WTC11 (cell line): ENCODE results near the gene CCBE1. TPM values are rescaled to one million over a fixed set of nuclear protein-coding genes. Genes with fewer than 3 reads are reported as not detected.

ENCODE experiments used
- ATAC-seq: fragments of 200-7000 bp; cut with Tn5 transposase; 2 replicates; pipeline ENCODE4 v1.10.0; 2021; ENCODE audit warnings: mild to moderate bottlenecking, moderate library complexity
- CTCF ChIA-PET: fragments of 300-600 bp; sonication (Branson Sonifier 250); formaldehyde crosslinking; loops from one replicate; lab custom pipeline; 2021; ENCODE audit warnings: antibody characterized with exemption; lab: Charles Lee
- POLR2A ChIA-PET: fragments of 350-600 bp; sonication (Branson Sonifier 250); formaldehyde crosslinking; loops from one replicate; lab custom pipeline; 2021; ENCODE audit warnings: antibody characterized with exemption; lab: Charles Lee
- DNase-seq: peaks from one replicate; pipeline ENCODE4 v3.0.0; 2021; ENCODE audit warnings: low spot score
- H3K27ac Mint-ChIP-seq: 2 replicates; pipeline ENCODE4 v1.8.0; 2021; ENCODE audit warnings: mixed read lengths
- H3K27me3 Mint-ChIP-seq: 2 replicates; pipeline ENCODE4 v1.8.0; 2021; ENCODE audit warnings: low read depth, mild to moderate bottlenecking, moderate library complexity, mixed read lengths
- H3K36me3 Mint-ChIP-seq: 2 replicates; pipeline ENCODE4 v1.8.0; 2021; ENCODE audit warnings: mixed read lengths
- H3K4me1 Mint-ChIP-seq: 2 replicates; pipeline ENCODE4 v1.8.0; 2022; ENCODE audit warnings: mixed read lengths
- H3K4me3 Mint-ChIP-seq: 2 replicates; pipeline ENCODE4 v1.8.0; 2021; ENCODE audit warnings: mild to moderate bottlenecking, moderate library complexity, mixed read lengths
- H3K9me3 Mint-ChIP-seq: 2 replicates; pipeline ENCODE4 v1.8.0; 2021; ENCODE audit warnings: mixed read lengths
- AR ChIP-seq: fragments of 250-450 bp; sonication (Bioruptor Pico); IDR thresholded peaks from 2 replicates; pipeline ENCODE4 v1.9.0; 2021; ENCODE audit warnings: mild to moderate bottlenecking
- ATF2 ChIP-seq: sonication (generic); formaldehyde crosslinking; IDR thresholded peaks from 2 replicates; pipeline ENCODE4 v1.8.1; 2022; ENCODE audit warnings: low read depth, missing genetic modification reagents, borderline replicate concordance
- ATF6 ChIP-seq: sonication (generic); formaldehyde crosslinking; IDR thresholded peaks from 2 replicates; pipeline ENCODE4 v1.8.1; 2023; ENCODE audit warnings: mild to moderate bottlenecking, missing genetic modification reagents
- CBFB ChIP-seq: sonication (generic); formaldehyde crosslinking; IDR thresholded peaks from 2 replicates; pipeline ENCODE4 v1.8.1; 2022; ENCODE audit warnings: mild to moderate bottlenecking, low read depth, missing genetic modification reagents
- CREB1 ChIP-seq: sonication (generic); formaldehyde crosslinking; IDR thresholded peaks from 2 replicates; pipeline ENCODE4 v1.8.0; 2023; ENCODE audit warnings: mild to moderate bottlenecking, missing genetic modification reagents
- EMX1 ChIP-seq: fragments of 250-450 bp; sonication (Bioruptor Pico); IDR thresholded peaks from 2 replicates; pipeline ENCODE4 v1.8.0; 2021; ENCODE audit warnings: mild to moderate bottlenecking
- GRHL2 ChIP-seq: fragments of 250-450 bp; sonication (Bioruptor Pico); IDR thresholded peaks from 2 replicates; pipeline ENCODE4 v1.8.0; 2022; ENCODE audit warnings: mild to moderate bottlenecking, moderate library complexity; ENCODE audit not compliant: insufficient replicate concordance, severe bottlenecking
- GTF2I ChIP-seq: fragments of 250-450 bp; sonication (Bioruptor Pico); conservative IDR thresholded peaks from 2 replicates; pipeline ENCODE4 v1.4.0; 2021; ENCODE audit warnings: mild to moderate bottlenecking
- MYBL2 ChIP-seq: sonication (generic); formaldehyde crosslinking; IDR thresholded peaks from 2 replicates; pipeline ENCODE4 v1.8.1; 2023; ENCODE audit warnings: mild to moderate bottlenecking, moderate library complexity, missing genetic modification reagents
- NFATC4 ChIP-seq: fragments of 250-450 bp; sonication (Bioruptor Pico); IDR thresholded peaks from 2 replicates; pipeline ENCODE4 v1.9.0; 2021; ENCODE audit warnings: mild to moderate bottlenecking
- NR1H2 ChIP-seq: sonication (generic); formaldehyde crosslinking; IDR thresholded peaks from 2 replicates; pipeline ENCODE4 v1.9.0; 2021; ENCODE audit warnings: mild to moderate bottlenecking, moderate library complexity, missing genetic modification reagents
- PRDM15 ChIP-seq: sonication (generic); formaldehyde crosslinking; IDR thresholded peaks from 2 replicates; pipeline ENCODE4 v1.8.0; 2022; ENCODE audit warnings: missing genetic modification reagents
- RELA ChIP-seq: sonication (generic); formaldehyde crosslinking; IDR thresholded peaks from 2 replicates; pipeline ENCODE4 v1.8.1; 2022; ENCODE audit warnings: missing genetic modification reagents, mild to moderate bottlenecking, borderline replicate concordance
- STAT6 ChIP-seq: sonication (generic); formaldehyde crosslinking; conservative IDR thresholded peaks from 2 replicates; pipeline ENCODE4 v1.8.1; 2023; ENCODE audit warnings: mild to moderate bottlenecking, low read depth, missing genetic modification reagents, moderate library complexity
- TCF7 ChIP-seq: sonication (generic); formaldehyde crosslinking; IDR thresholded peaks from 2 replicates; pipeline ENCODE4 v1.8.0; 2022; ENCODE audit warnings: mild to moderate bottlenecking, low read depth, missing genetic modification reagents, moderate library complexity
- TEAD4 ChIP-seq: sonication (generic); formaldehyde crosslinking; IDR thresholded peaks from 2 replicates; pipeline ENCODE4 v1.8.0; 2022; ENCODE audit warnings: mild to moderate bottlenecking, missing genetic modification reagents
- USF1 ChIP-seq: sonication (generic); formaldehyde crosslinking; IDR thresholded peaks from 2 replicates; pipeline ENCODE4 v1.8.0; 2022; ENCODE audit warnings: mild to moderate bottlenecking, missing genetic modification reagents
- ZBTB21 ChIP-seq: sonication (generic); formaldehyde crosslinking; IDR thresholded peaks from 2 replicates; pipeline ENCODE4 v1.8.1; 2023; ENCODE audit warnings: mild to moderate bottlenecking, missing genetic modification reagents, borderline replicate concordance
- ZNF138 ChIP-seq: sonication (generic); formaldehyde crosslinking; conservative IDR thresholded peaks from 2 replicates; pipeline ENCODE4 v1.8.1; 2022; ENCODE audit warnings: mild to moderate bottlenecking, moderate library complexity, missing genetic modification reagents
- ZNF263 ChIP-seq: sonication (generic); formaldehyde crosslinking; IDR thresholded peaks from 2 replicates; pipeline ENCODE4 v1.8.1; 2022; ENCODE audit warnings: low read depth, mild to moderate bottlenecking, moderate library complexity, missing genetic modification reagents
- ZNF671 ChIP-seq: fragments of 250-450 bp; sonication (Bioruptor Pico); IDR thresholded peaks from 2 replicates; pipeline ENCODE4 v1.8.0; 2021; ENCODE audit warnings: mild to moderate bottlenecking
- total RNA-seq: library from RNA; stranded (reverse); gene quantifications from 3 replicates; pipeline ENCODE4 v1.2.3, GENCODE V29; 2021

CCBE1 gene
- total RNA-seq, 1 experiment from 2014 or later, result 9.7 TPM

- TF ChIP-seq PRDM15 (CRISPR knock-in tag), result no peak
- no peak for TF ChIP-seq NFATC4 (CRISPR knock-in tag)
- TF ChIP-seq CREB1, result no peak
- TF ChIP-seq GRHL2, result no peak
- TF ChIP-seq, all 79 proteins: peak for 0
Observed at GRCh38 chr18:59730896-59731295, 33.7 kb upstream of the CCBE1 start (continued).

- no peaks in the 10 kb centered on the region for H3K9me3 Mint-ChIP-seq
- H3K36me3 Mint-ChIP-seq, result no peaks in the 10 kb centered on the region
- H3K27ac Mint-ChIP-seq, result no peak overlapping the region
- H3K4me1 Mint-ChIP-seq, result peaks cover 11% of the 10 kb centered on the region
- TF ChIP-seq TEAD4 (CRISPR knock-in tag), result no peak
- TF ChIP-seq NR1H2 (CRISPR knock-in tag), result no peak
- no peak for TF ChIP-seq ATF2 (CRISPR knock-in tag)
- TF ChIP-seq MYBL2 (CRISPR knock-in tag), result no peak
- TF ChIP-seq USF1 (CRISPR knock-in tag), result no peak
- no peak for TF ChIP-seq ZNF263
- no peak for TF ChIP-seq AR (CRISPR knock-in tag)
- TF ChIP-seq CREB1, result no peak
- no peak for TF ChIP-seq CBFB
- no peak for TF ChIP-seq STAT6 (CRISPR knock-in tag)
- no peak for TF ChIP-seq GTF2I
- no peak for TF ChIP-seq ZBTB21 (CRISPR knock-in tag)
- no peak for TF ChIP-seq ZNF138 (CRISPR knock-in tag)
- no peak for TF ChIP-seq GRHL2
- TF ChIP-seq RELA (CRISPR knock-in tag), result no peak
- no peak for TF ChIP-seq EMX1 (CRISPR knock-in tag)
- TF ChIP-seq ZNF671 (CRISPR knock-in tag), result no peak
- no peak for TF ChIP-seq ATF6 (CRISPR knock-in tag)
- no peak for TF ChIP-seq TCF7 (CRISPR knock-in tag)
- no peak overlapping the region for H3K4me3 Mint-ChIP-seq
- H3K27me3 Mint-ChIP-seq, result no peaks in the 10 kb centered on the region
- CTCF ChIA-PET, result interaction anchor here (1.9 kb wide), 1 partner anchor 33 kb away, joined by 7 read pairs; the partner anchor contains the start of gene CCBE1
- ATAC-seq (peak; percentile 81), DNase-seq (no peak)
- POLR2A ChIA-PET, result no interaction called here
Observed at GRCh38 chr18:59729781-59730180, 32.6 kb upstream of the CCBE1 start.
